Upper lobe of left lung (tissue), 6 donors: ENCODE data around the gene KLRC1. TPM values are rescaled to one million over a fixed set of nuclear protein-coding genes. Genes with fewer than 3 reads are reported as not detected.
A peak's percentile ranks its signal among the peaks of the same experiment; 100 is the strongest.
"Not testable (repeated sequence)": the region's sequence is repeated elsewhere in the genome, so short reads cannot be mapped to it uniquely, and the experiment has no call there.

Source experiments
- ATAC-seq, 2 donors: fragments of 200-7000 bp; cut with Tn5 transposase; one replicate each; pipeline ENCODE4 v1.9.1; 2022; ENCODE audit warnings: mild to moderate bottlenecking in 2 of 2, moderate library complexity in 2 of 2; ENCODE audit not compliant: low FRiP score in 2 of 2
- DNase-seq, 2 donors: peaks; one replicate each; pipeline ENCODE4 v3.0.0-alpha.2; 2019 to 2020
- H3K27ac ChIP-seq, 4 donors: fragments of 200-600 bp; sonication (generic); one replicate each; pipeline ENCODE4 v1.5.1; 2016 to 2019
- H3K27me3 ChIP-seq, 4 donors: fragments of 200-600 bp; sonication (generic); one replicate each; pipeline ENCODE4 v1.5.1; 2017 to 2019
- H3K36me3 ChIP-seq, 4 donors: fragments of 200-600 bp; sonication (generic); one replicate each; pipeline ENCODE4 v1.5.1; 2016 to 2019
- H3K4me1 ChIP-seq, 4 donors: fragments of 200-600 bp; sonication (generic); one replicate each; pipeline ENCODE4 v1.5.1; 2018 to 2019
- H3K4me3 ChIP-seq, 4 donors: fragments of 200-600 bp; sonication (generic); one replicate each; pipeline ENCODE4 v1.5.1; 2017 to 2019; ENCODE audit warnings: mild to moderate bottlenecking in 2 of 4, moderate library complexity in 1 of 4
- H3K9me3 ChIP-seq, 4 donors: fragments of 200-600 bp; sonication (generic); one replicate each; pipeline ENCODE4 v1.5.1; 2018 to 2019
- EP300 ChIP-seq, 4 donors: sonication (generic); formaldehyde crosslinking; IDR thresholded peaks; one replicate each; pipeline ENCODE4 v1.5.1; 2017; ENCODE audit warnings: antibody characterized with exemption in 4 of 4, control low read depth in 2 of 4
- POLR2A ChIP-seq, 4 donors: fragments of 450-650 bp; IDR thresholded peaks; one replicate each; pipeline ENCODE4 v1.5.1; 2016 to 2017; ENCODE audit warnings: antibody characterized with exemption in 4 of 4, mild to moderate bottlenecking in 2 of 4
- POLR2AphosphoS5 ChIP-seq, 2 donors: sonication (generic); formaldehyde crosslinking; IDR thresholded peaks; one replicate each; pipeline ENCODE4 v1.5.1; 2017; ENCODE audit warnings: antibody characterized with exemption in 2 of 2
- WGBS, 2 donors: methylation state at CpG; one replicate each; pipeline ENCODE4 v1.1.5; 2017 to 2018; 5-methylcytosine and 5-hydroxymethylcytosine counted together
- total RNA-seq, 6 donors: library from RNA; depleted of rRNA in 4 of 6; stranded (reverse); fragments of >200 nt in 4 of 6; gene quantifications; one replicate each; pipeline versions ENCODE4 v1.1.0 to v1.2.1, GENCODE V29; 2016 to 2021
- TF ChIP-seq, protein P1 (sequence below), 6 experiments: fragments of 450-650 bp in 4 of 6; fragments of 200-600 bp in 2 of 6; sonication (generic) in 2 of 6; IDR thresholded peaks; one replicate each; pipeline ENCODE4 v1.5.1; 2016 to 2019; ENCODE audit warnings: antibody characterized with exemption in 6 of 6
- donor health status: DM: no; HTN: no; CAD: no; lungs with moderate emphysema.
- donor health status: DM: no; HTN: yes; CAD: no; lungs with severe emphysema.

KLRC1 gene
- total RNA-seq: 1 to 10 TPM in 5 of 6 donors, under 1 TPM in 1; 0.72 to 3.8 (median 1.2) TPM

DNA sequence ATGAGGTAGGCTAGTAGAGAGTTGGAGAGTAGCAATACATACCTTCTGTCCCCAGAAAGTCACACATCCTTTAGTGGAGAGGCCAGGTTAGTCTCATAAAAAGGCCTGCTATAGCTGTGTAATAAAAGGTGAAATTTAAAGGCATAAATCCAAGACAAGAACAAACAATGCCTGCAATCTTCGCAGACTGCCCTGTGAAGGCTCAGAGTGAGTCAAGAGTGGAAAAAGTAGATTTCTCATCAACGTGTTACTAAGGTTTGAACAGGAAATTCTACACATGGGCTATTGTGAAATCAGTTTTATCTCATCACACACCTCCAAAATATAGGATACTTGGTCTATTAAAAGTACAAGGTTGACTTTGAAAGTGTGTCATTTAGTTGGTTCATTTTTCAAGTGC lies at the start of gene KLRC1:
Gene KLRC1, minus strand, starts transcription at position 222 of the 400 bp plus-strand sequence. CDS start 2,221 bp downstream, outside the sequence.
- WGBS, 2 donors: 40 to 49% methylated on average over 2 of the region's 2 CpGs
- Histone ChIP-seq H3K4me1 (no peaks in the 10 kb centered on the region), H3K4me3 (no peak within 1 kb of the TSS), H3K9me3 (peaks cover 0 to 17% (median 10%) of the 10 kb centered on the region in 4 donors), H3K27me3 (no peaks in the 10 kb centered on the region), H3K36me3 (no peaks in the 10 kb centered on the region), H3K27ac (no peak within 1 kb of the TSS)
- ATAC-seq (no peak), DNase-seq (no peak)
- TF ChIP-seq, protein P1, sequence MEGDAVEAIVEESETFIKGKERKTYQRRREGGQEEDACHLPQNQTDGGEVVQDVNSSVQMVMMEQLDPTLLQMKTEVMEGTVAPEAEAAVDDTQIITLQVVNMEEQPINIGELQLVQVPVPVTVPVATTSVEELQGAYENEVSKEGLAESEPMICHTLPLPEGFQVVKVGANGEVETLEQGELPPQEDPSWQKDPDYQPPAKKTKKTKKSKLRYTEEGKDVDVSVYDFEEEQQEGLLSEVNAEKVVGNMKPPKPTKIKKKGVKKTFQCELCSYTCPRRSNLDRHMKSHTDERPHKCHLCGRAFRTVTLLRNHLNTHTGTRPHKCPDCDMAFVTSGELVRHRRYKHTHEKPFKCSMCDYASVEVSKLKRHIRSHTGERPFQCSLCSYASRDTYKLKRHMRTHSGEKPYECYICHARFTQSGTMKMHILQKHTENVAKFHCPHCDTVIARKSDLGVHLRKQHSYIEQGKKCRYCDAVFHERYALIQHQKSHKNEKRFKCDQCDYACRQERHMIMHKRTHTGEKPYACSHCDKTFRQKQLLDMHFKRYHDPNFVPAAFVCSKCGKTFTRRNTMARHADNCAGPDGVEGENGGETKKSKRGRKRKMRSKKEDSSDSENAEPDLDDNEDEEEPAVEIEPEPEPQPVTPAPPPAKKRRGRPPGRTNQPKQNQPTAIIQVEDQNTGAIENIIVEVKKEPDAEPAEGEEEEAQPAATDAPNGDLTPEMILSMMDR (IDR thresholded peaks at IDR 0.05): no peak
- TF ChIP-seq EP300 (IDR thresholded peaks at IDR 0.05): no peak
- no peak for TF ChIP-seq POLR2AphosphoS5 (IDR thresholded peaks at IDR 0.05)
- TF ChIP-seq POLR2A (IDR thresholded peaks at IDR 0.05): no peak

DNA sequence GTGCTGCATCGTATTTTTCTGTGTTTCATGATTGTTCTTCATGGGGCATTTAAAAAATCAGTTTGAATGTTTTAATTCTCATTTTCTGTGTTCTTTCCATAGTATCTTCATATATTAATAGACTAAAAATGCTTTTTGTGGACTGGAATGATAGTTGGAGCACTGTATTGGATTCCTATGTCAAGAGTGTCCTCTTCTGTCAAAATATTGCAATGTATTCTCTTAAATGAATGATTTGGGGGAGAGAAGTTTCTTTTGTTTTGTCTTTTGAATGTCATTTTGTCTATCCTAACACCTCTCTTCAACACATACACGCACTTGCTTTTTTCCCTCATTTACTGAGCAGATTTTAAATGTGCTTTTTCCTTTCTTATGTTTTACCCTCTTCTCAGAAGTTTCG lies 47.9 kb upstream of the KLRC1 start:
- 37 to 43% methylated on average over 3 of the region's 3 CpGs for WGBS, 2 donors
- no peak overlapping the region for H3K4me3 ChIP-seq
- H3K36me3 ChIP-seq: no peaks in the 10 kb centered on the region
- no peaks in the 10 kb centered on the region for H3K9me3 ChIP-seq
- H3K4me1 ChIP-seq: no peaks in the 10 kb centered on the region
- DNase-seq (no peak), ATAC-seq (no peak)
- no peak overlapping the region for H3K27ac ChIP-seq
- H3K27me3 ChIP-seq: no peaks in the 10 kb centered on the region
- no peak for TF ChIP-seq POLR2AphosphoS5 (IDR thresholded peaks at IDR 0.05)
- TF ChIP-seq POLR2A (IDR thresholded peaks at IDR 0.05): no peak
- TF ChIP-seq, protein P1 (IDR thresholded peaks at IDR 0.05): no peak
- TF ChIP-seq EP300 (IDR thresholded peaks at IDR 0.05): no peak

- no peak for ATAC-seq
Measured at GRCh38 chr12:10498042-10498441, 44.9 kb upstream of the KLRC1 start.

DNA sequence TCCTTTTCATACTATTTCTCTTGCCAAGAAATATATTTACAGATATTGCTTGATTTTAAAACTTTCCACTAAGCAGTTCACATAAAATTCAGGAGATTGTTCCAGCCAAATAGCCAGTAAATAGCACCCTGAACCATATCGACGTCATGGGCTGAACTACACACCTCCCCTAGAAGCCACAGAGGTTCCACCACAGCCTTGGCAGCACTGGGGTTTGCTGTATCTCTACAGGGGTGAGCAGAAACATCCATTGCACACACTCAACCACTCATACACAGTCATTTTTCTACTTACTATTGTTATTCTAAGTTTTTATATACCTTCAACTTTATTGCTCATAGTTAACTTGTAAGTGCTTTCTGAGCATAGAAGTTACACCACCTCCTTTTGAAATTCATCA lies 44.4 kb upstream of the KLRC1 start:
- Histone ChIP-seq H3K36me3 (no peaks in the 10 kb centered on the region), H3K4me1 (no peaks in the 10 kb centered on the region), H3K27me3 (no peaks in the 10 kb centered on the region), H3K27ac (no peak overlapping the region), H3K9me3 (no peaks in the 10 kb centered on the region), H3K4me3 (no peak overlapping the region)
- 70 to 85% methylated on average over 2 of the region's 2 CpGs for WGBS, 2 donors
- ATAC-seq: no peak
- no peak for TF ChIP-seq POLR2AphosphoS5 (IDR thresholded peaks at IDR 0.05)
- TF ChIP-seq, protein P1 (IDR thresholded peaks at IDR 0.05): no peak
- TF ChIP-seq POLR2A (IDR thresholded peaks at IDR 0.05): no peak
- TF ChIP-seq EP300 (IDR thresholded peaks at IDR 0.05): no peak
- peak in 1 of 2 donors; percentile 28 for DNase-seq

More at GRCh38 chr12:10498042-10498441, 44.9 kb upstream of the KLRC1 start:
- Histone ChIP-seq H3K9me3 (no peaks in the 10 kb centered on the region), H3K36me3 (no peaks in the 10 kb centered on the region), H3K4me1 (no peaks in the 10 kb centered on the region), H3K4me3 (no peak overlapping the region), H3K27me3 (no peaks in the 10 kb centered on the region), H3K27ac (no peak overlapping the region)
- 34 to 50% methylated on average over 1 of the region's 1 CpG for WGBS, 2 donors
- no peak for DNase-seq
- TF ChIP-seq POLR2AphosphoS5 (IDR thresholded peaks at IDR 0.05) (no peak), EP300 (IDR thresholded peaks at IDR 0.05) (no peak), POLR2A (IDR thresholded peaks at IDR 0.05) (no peak)
- TF ChIP-seq, protein P1 (IDR thresholded peaks at IDR 0.05): no peak

GRCh38 chr12:10491766-10492165 lies 38.6 kb upstream of the KLRC1 start:
- no peak for DNase-seq
- H3K9me3 ChIP-seq: no peaks in the 10 kb centered on the region
- H3K36me3 ChIP-seq: no peaks in the 10 kb centered on the region
- no peak overlapping the region for H3K4me3 ChIP-seq
- H3K27ac ChIP-seq: no peak overlapping the region
- no peak for ATAC-seq
- TF ChIP-seq EP300 (IDR thresholded peaks at IDR 0.05): no peak
- TF ChIP-seq, protein P1 (IDR thresholded peaks at IDR 0.05): no peak
- TF ChIP-seq POLR2A (IDR thresholded peaks at IDR 0.05): no peak
- no peak for TF ChIP-seq POLR2AphosphoS5 (IDR thresholded peaks at IDR 0.05)
- 83 to 87% methylated on average over 4 of the region's 4 CpGs for WGBS, 2 donors
- no peaks in the 10 kb centered on the region for H3K4me1 ChIP-seq
- no peaks in the 10 kb centered on the region for H3K27me3 ChIP-seq

DNA sequence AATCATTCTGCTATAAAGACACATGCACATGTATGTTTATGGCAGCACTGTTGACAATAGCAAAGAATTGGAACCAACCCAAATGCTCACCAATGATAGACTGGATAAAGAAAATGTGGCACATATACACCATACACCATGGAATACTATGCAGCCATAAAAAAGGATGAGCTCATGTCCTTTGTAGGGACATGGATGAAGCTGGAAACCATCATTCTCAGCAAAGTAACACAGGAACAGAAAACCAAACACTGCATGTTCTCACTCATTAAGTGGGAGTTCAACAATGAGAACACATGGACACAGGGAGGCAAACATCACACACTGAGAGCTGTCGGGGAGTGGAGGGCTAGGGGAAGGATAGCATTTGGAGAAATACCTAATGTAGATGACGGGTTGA lies 34.2 kb upstream of the KLRC1 start:
- not testable (repeated sequence) for H3K4me3 ChIP-seq, DNase-seq, H3K27ac ChIP-seq, H3K36me3 ChIP-seq, H3K27me3 ChIP-seq, H3K9me3 ChIP-seq, H3K4me1 ChIP-seq, ATAC-seq
- 60 to 92% methylated on average over 2 of the region's 2 CpGs for WGBS, 2 donors

DNA sequence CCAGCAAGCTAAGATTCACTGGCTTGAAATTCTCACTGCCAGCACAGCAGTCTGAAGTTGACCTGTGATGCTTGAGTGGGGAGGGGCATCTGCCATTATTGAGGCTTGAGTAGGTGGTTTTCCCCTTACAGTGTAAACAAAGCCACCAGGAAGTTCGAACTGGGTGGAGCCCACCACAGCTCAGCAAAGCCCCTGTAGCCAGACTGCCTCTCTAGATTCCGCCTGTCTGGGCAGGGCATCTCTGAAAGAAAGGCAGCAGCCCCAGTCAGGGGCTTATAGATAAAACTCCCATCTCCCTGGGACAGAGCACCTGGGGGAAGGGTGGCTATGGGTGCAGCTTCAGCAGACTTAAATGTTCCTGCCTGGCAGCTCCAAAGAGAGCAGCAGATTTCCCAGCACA lies 28.7 kb upstream of the KLRC1 start:
- H3K4me1 ChIP-seq, H3K36me3 ChIP-seq: not testable (repeated sequence)

DNA sequence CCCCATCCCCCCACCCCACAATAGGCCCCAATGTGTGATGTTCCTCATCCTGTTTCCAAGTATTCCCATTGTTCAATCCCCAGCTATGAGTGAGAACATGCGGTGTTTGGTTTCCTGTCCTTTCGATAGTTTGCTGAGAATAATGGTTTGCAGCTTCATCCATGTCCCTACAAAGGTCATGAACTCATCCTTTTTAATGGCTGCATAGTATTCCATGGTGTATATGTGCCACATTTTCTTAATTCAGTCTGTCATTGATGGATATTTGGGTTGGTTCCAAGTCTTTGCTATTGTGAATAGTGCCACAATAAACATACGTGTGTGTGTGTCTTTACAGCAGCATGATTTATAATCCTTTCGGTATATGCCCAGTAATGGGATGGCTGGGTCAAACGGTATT lies 19.6 kb upstream of the KLRC1 start:
- 85 to 91% methylated on average over 5 of the region's 5 CpGs for WGBS, 2 donors
- H3K9me3 ChIP-seq, H3K27ac ChIP-seq, H3K36me3 ChIP-seq, H3K4me3 ChIP-seq, H3K4me1 ChIP-seq, H3K27me3 ChIP-seq, DNase-seq, ATAC-seq: not testable (repeated sequence)

More for the DNA sequence above, 28.7 kb upstream of the KLRC1 start:
- 40% methylated on average over 2 of the region's 2 CpGs; no CpG with 5 or more reads in 1 of the 2 donors for WGBS, 2 donors
- not testable (repeated sequence) for H3K27ac ChIP-seq, DNase-seq, ATAC-seq, H3K27me3 ChIP-seq, H3K9me3 ChIP-seq, H3K4me3 ChIP-seq
